OCI-LY3 (cell line): ENCODE measurements around the gene ARMC3.
"Not testable (repeated sequence)": the region's sequence is repeated elsewhere in the genome, so short reads cannot be mapped to it uniquely, and the experiment has no call there.

Source experiments
- H2AFZ ChIP-seq: fragments of 200-600, 300-600 bp; shearing (Covaris generic); 2 replicates; pipeline ENCODE4 v1.6.0; 2014; ENCODE audit warnings: antibody characterized with exemption, low read depth, low read length
- H3K27ac ChIP-seq: fragments of 200-600, 300-600 bp; sonication (generic); 2 replicates; pipeline ENCODE4 v1.5.1; 2014; ENCODE audit warnings: mild to moderate bottlenecking, low read length, moderate library complexity, mixed read lengths
- H3K27me3 ChIP-seq: fragments of 200-600, 300-600 bp; sonication (generic); 2 replicates; pipeline ENCODE4 v1.6.1; 2014; ENCODE audit warnings: low read depth, low read length, mixed read lengths
- H3K36me3 ChIP-seq: fragments of 200-600, 300-600 bp; sonication (generic); replicated peaks from 2 replicates; pipeline ENCODE3; 2014; ENCODE audit warnings: low read depth, low read length, mixed read lengths
- H3K4me1 ChIP-seq: fragments of 300-600, 200-600 bp; sonication (generic); 2 replicates; pipeline ENCODE4 v1.6.1; 2014; ENCODE audit warnings: low read length, mixed read lengths
- H3K4me2 ChIP-seq: fragments of 200-600, 300-600 bp; sonication (generic); 2 replicates; pipeline ENCODE4 v1.6.1; 2014; ENCODE audit warnings: low read length, mixed read lengths
- H3K4me3 ChIP-seq: fragments of 300-600, 200-600 bp; sonication (generic); 2 replicates; pipeline ENCODE4 v1.5.1; 2014; ENCODE audit warnings: antibody characterized with exemption, mild to moderate bottlenecking, low read length, moderate library complexity
- H3K79me2 ChIP-seq: fragments of 300-600, 200-600 bp; shearing (Covaris generic); 2 replicates; pipeline ENCODE4 v1.6.1; 2014; ENCODE audit warnings: mild to moderate bottlenecking, low read length, mixed read lengths
- H3K9ac ChIP-seq: fragments of 300-600, 200-600 bp; shearing (Covaris generic); 2 replicates; pipeline ENCODE4 v1.6.0; 2014; ENCODE audit warnings: mild to moderate bottlenecking, low read length, moderate library complexity
- H3K9me3 ChIP-seq: fragments of 200-600, 300-600 bp; shearing (Covaris generic); 2 replicates; pipeline ENCODE4 v1.6.1; 2014; ENCODE audit warnings: low read length, mixed read lengths; ENCODE audit not compliant: insufficient read depth
- H4K20me1 ChIP-seq: fragments of 200-600, 300-600 bp; sonication (generic); 2 replicates; pipeline ENCODE4 v1.6.1; 2016; ENCODE audit warnings: low read length, mixed read lengths; ENCODE audit not compliant: insufficient read depth
- EZH2phosphoT487 ChIP-seq: fragments of 200-600 bp; shearing (Covaris generic); IDR thresholded peaks from 2 replicates; pipeline ENCODE4 v1.6.1; 2018; ENCODE audit warnings: antibody characterized with exemption, mixed run types, low read depth
- TF ChIP-seq, protein P1 (sequence below): fragments of 200-600, 300-600 bp; sonication (generic); IDR thresholded peaks from 2 replicates; pipeline ENCODE4 v1.5.1; 2014; ENCODE audit warnings: antibody characterized with exemption, low read length, low read depth

The ARMC3 gene

DNA sequence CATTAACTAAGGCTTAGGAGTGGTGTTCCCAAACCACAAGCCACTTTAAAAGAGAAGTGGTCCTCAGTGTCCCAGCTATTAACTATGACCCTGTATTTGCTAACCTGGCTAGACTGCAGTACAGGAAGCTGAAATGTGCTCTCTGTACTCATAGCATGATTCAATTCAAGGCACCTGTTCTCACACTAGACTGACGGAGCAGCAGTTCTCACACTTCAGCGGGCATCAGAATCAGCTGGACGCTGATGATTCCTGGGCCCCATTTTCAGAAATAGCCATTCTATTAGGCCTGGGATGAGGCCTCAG is 143.0 kb downstream of the ARMC3 start:
- no peak overlapping the region for H3K9ac ChIP-seq
- H3K9me3 ChIP-seq, result no peaks in the 10 kb centered on the region
- H3K79me2 ChIP-seq, result no peaks in the 10 kb centered on the region
- no peak for TF ChIP-seq EZH2phosphoT487
- TF ChIP-seq, protein P1, sequence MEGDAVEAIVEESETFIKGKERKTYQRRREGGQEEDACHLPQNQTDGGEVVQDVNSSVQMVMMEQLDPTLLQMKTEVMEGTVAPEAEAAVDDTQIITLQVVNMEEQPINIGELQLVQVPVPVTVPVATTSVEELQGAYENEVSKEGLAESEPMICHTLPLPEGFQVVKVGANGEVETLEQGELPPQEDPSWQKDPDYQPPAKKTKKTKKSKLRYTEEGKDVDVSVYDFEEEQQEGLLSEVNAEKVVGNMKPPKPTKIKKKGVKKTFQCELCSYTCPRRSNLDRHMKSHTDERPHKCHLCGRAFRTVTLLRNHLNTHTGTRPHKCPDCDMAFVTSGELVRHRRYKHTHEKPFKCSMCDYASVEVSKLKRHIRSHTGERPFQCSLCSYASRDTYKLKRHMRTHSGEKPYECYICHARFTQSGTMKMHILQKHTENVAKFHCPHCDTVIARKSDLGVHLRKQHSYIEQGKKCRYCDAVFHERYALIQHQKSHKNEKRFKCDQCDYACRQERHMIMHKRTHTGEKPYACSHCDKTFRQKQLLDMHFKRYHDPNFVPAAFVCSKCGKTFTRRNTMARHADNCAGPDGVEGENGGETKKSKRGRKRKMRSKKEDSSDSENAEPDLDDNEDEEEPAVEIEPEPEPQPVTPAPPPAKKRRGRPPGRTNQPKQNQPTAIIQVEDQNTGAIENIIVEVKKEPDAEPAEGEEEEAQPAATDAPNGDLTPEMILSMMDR, result no peak
- H3K4me1 ChIP-seq, result peaks cover 28% of the 10 kb centered on the region
- no peaks in the 10 kb centered on the region for H3K36me3 ChIP-seq
- no peak overlapping the region for H3K4me3 ChIP-seq
- H3K27me3 ChIP-seq, result peaks cover 8% of the 10 kb centered on the region; the same call in 1 of the 2 replicates
- H4K20me1 ChIP-seq, result no peaks in the 10 kb centered on the region
- no peak overlapping the region for H2AFZ ChIP-seq
- peak overlapping the region; percentile 41 for H3K4me2 ChIP-seq
- H3K27ac ChIP-seq, result no peak overlapping the region

DNA sequence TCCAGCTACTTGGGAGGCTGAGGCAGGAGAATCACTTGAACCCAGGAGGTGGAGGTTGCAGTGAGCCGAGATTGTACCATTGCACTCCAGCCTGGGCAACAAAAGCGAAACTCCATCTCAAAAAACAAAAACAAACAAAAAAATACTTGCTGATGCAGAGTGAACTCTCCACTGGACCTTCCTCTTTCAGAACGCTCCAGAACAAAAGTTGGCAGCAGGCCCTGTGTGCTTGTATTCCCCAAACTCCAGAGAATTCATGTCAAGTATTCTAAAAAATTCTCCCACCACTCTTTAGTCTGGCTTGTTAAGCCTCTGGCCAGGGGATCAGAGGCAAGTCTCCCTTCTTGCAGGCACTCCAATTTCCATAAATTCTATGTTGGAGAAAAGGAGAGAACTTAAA is 144.7 kb downstream of the ARMC3 start:
- H3K9me3 ChIP-seq, H3K36me3 ChIP-seq, H2AFZ ChIP-seq, H4K20me1 ChIP-seq, H3K27me3 ChIP-seq, H3K4me2 ChIP-seq, H3K79me2 ChIP-seq, H3K4me3 ChIP-seq, H3K9ac ChIP-seq, H3K27ac ChIP-seq: not testable (repeated sequence)
- peaks cover 28% of the 10 kb centered on the region for H3K4me1 ChIP-seq

DNA sequence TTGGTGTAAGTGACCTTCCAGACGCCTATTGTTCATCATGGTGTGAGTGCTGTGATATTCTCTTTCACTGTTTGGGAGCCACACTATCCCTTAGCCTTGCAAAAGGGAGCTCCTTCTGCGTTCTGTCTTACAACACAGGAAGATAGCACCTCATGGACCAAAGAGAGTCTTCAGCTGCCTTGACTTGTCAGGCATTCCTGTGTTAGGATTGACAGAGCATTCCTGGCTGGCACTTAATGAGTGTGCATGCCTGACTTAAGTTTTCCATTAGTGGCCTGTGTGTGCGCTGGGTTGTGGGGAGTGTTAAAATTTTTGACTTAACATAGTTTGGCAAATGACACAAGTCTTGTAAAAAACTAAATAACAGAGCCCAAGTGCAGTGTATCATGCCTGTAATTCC is 145.7 kb downstream of the ARMC3 start:
- H3K9me3 ChIP-seq, result no peaks in the 10 kb centered on the region
- H3K4me3 ChIP-seq, result no peak overlapping the region
- no peak overlapping the region for H3K27ac ChIP-seq
- H3K4me2 ChIP-seq, result no peak overlapping the region
- H3K36me3 ChIP-seq, result no peaks in the 10 kb centered on the region
- H3K9ac ChIP-seq, result no peak overlapping the region
- H4K20me1 ChIP-seq, result no peaks in the 10 kb centered on the region
- peaks cover 12% of the 10 kb centered on the region; the same call in 1 of the 2 replicates for H3K27me3 ChIP-seq
- H3K79me2 ChIP-seq, result no peaks in the 10 kb centered on the region
- H3K4me1 ChIP-seq, result peaks cover 24% of the 10 kb centered on the region
- H2AFZ ChIP-seq, result no peak overlapping the region
- TF ChIP-seq EZH2phosphoT487, result no peak
- TF ChIP-seq, protein P1, result no peak

DNA sequence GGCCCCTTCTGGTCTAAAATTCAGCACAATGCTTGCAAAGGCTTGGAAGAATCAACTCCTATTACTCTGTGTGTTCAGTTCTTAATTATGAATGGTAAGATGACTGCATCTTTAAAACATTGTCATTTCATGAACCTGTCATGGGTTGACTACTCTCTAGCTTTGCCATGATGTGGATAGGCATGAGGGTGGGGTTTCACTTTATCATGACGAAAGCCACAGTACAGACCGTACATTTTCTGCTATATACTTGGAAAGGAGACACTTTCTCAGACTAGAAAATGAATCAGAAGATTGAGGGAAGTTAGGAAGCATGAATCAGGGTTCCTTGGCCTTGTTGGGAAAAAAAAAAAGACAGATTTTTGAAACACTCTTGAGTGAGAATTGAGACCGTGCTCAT is 147.8 kb downstream of the ARMC3 start:
- Histone ChIP-seq H3K9ac (no peak overlapping the region), H3K79me2 (no peaks in the 10 kb centered on the region), H4K20me1 (no peaks in the 10 kb centered on the region), H3K27me3 (peaks cover 15% of the 10 kb centered on the region), H3K4me1 (peaks cover 14% of the 10 kb centered on the region), H3K9me3 (no peaks in the 10 kb centered on the region), H3K36me3 (no peaks in the 10 kb centered on the region), H2AFZ (no peak overlapping the region), H3K4me3 (no peak overlapping the region), H3K27ac (no peak overlapping the region), H3K4me2 (no peak overlapping the region)
- TF ChIP-seq, protein P1, result no peak
- TF ChIP-seq EZH2phosphoT487, result no peak

DNA sequence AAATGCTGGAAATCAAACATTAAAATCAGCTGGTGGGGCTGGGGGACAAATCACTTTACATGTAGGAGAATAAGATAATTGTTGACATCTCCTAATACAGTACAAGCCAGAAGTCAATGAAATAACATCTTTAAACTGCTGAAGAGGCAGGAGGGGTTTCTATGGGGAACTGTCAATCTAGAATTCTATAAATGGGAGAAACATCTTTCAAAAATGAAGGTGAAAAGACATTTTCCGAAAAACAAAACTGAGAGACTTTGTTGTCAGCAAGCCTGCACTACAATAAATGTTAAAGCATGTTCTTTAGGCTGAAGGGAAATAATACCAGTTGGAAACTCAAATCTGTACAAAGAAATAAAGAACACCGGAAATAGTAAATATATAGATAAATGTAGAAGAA is 150.3 kb downstream of the ARMC3 start:
- H2AFZ ChIP-seq, result no peak overlapping the region
- no peak overlapping the region for H3K4me3 ChIP-seq
- H3K4me2 ChIP-seq, result no peak overlapping the region
- H3K27ac ChIP-seq, result no peak overlapping the region
- no peaks in the 10 kb centered on the region for H3K36me3 ChIP-seq
- H3K9ac ChIP-seq, result no peak overlapping the region
- H3K4me1 ChIP-seq, result peaks cover 4% of the 10 kb centered on the region; the same call in 1 of the 2 replicates
- H3K79me2 ChIP-seq, result no peaks in the 10 kb centered on the region
- TF ChIP-seq, protein P1, result no peak
- no peak for TF ChIP-seq EZH2phosphoT487
- H3K9me3 ChIP-seq, result no peaks in the 10 kb centered on the region
- no peaks in the 10 kb centered on the region for H4K20me1 ChIP-seq
- peaks cover 24% of the 10 kb centered on the region for H3K27me3 ChIP-seq
